GM12873 (cell line): ENCODE data around the gene NCF1.
"Not testable (repeated sequence)": the region's sequence is repeated elsewhere in the genome, so short reads cannot be mapped to it uniquely, and the experiment has no call there.

Experiments
- TF ChIP-seq, protein P1 (sequence below): IDR thresholded peaks from 2 replicates; pipeline ENCODE4 v1.5.1; 2012; ENCODE audit warnings: low read depth, mild to moderate bottlenecking, moderate library complexity, low read length, control low read depth; ENCODE audit not compliant: insufficient read depth; ENCODE audit errors: missing control alignments

NCF1 gene

DNA sequence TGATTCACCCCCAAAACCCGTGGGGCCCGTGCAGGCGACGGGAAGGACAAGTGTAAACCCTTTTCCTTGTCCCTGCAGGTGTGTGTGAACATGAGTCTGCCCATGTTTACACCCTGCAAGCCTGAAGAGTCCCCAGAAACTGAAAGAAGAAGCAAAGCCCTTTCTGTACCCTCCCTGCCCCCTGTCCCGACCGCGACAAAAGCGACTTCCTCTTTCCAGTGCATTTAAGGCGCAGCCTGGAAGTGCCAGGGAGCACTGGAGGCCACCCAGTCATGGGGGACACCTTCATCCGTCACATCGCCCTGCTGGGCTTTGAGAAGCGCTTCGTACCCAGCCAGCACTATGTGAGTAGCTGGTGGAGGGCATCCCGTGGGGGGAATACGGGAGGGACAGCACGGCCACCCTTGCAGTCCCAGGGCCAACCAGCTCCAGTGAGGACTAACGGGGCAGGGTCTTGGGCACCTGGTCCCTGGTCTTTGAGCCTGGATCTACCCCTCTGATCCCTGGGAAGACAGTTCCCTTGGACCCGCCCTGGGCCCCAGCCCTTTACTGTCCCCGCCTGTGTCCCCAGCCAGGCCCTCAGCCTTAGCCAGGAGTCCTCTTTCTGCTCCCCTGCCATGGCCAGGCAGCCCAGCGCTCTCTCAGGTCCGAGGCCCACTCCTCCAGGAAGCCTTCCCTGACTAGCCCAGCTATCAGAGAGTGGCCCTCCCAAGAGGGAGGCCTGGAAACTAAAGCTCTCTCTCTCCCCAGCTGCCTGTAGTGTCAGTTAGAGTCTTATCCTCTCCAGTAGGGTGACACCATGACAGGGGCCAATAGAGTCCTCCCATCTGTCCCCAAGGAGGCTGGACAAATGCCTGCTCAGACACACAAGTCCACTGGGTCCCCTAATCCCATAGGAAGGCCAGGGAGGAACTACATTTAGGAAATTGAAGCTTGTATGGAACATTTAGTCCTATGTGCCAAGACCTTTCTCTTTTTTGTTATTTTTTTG lies at the start of gene NCF1:
TSS of gene NCF1 (plus strand) at position 252 of the 991 bp plus-strand sequence. CDS start at position 273, 21 bp downstream.
- TF ChIP-seq, protein P1, sequence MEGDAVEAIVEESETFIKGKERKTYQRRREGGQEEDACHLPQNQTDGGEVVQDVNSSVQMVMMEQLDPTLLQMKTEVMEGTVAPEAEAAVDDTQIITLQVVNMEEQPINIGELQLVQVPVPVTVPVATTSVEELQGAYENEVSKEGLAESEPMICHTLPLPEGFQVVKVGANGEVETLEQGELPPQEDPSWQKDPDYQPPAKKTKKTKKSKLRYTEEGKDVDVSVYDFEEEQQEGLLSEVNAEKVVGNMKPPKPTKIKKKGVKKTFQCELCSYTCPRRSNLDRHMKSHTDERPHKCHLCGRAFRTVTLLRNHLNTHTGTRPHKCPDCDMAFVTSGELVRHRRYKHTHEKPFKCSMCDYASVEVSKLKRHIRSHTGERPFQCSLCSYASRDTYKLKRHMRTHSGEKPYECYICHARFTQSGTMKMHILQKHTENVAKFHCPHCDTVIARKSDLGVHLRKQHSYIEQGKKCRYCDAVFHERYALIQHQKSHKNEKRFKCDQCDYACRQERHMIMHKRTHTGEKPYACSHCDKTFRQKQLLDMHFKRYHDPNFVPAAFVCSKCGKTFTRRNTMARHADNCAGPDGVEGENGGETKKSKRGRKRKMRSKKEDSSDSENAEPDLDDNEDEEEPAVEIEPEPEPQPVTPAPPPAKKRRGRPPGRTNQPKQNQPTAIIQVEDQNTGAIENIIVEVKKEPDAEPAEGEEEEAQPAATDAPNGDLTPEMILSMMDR, result not testable (repeated sequence)

DNA sequence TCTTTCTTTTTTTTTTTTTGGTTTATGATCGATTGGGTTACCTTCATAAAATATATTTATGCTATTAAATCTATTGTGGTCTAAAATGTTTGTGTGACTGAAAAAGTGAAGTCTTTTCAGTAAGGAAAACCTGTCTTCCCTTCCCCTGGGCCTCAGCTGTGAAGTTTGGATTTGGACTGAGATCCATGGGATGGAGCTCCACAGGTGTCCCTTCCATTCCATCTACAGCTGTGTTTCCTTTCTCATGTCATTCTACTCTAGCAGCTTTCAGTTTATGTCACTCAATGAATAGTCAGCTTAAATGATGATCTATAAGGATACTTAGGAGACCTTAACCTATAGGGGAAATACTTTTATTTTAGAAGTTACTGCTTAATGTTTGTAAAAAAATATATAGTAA lies 48.0 kb upstream of the NCF1 start:
- TF ChIP-seq, protein P1, result no peak

DNA sequence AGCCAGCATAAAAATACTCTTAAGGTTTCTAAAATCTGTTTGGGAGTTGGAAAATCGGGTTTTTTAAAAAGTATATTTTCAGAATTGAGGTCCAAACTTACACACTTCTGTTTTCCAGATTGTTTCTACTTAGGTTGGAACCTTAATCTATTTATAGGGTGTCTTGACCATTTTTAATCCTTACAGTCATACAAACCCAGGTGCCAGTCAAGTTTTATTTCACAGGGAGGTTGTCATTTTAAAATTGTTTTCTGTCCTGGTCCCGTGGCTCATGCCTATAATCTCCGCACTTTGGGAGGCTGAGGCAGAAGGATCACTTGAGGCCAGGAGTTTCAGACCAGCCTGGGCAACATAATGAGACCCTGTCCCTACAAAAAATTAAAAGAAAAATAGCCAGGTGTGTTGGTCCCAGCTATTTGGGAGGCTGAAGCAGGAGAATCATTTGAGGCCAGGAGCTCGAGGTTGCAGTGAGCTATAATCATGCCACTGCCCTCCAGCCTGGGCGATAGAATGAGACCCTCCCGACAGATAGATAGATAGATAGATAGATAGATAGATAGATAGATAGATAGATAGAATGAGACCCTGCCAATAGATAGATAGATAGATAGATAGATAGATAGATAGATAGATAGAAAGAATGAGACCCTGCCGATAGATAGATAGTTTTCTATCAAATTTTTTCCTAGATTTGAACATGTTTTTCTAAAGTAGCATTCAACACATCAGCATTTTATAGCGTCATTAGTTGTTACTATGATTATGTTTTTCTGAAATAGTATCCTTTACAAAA lies 47.3 kb upstream of the NCF1 start:
- TF ChIP-seq, protein P1, result no peak
